GM08714 (cell line): ENCODE data around the gene PSAPL1.

Experiments used
- H3K4me3 ChIP-seq: fragments of 200-500 bp; sonication (Bioruptor generic); 2 replicates; pipeline ENCODE4 v1.5.1; 2014; ENCODE audit warnings: mild to moderate bottlenecking, low read length, inconsistent platforms
- ZNF274 ChIP-seq: IDR thresholded peaks from 2 replicates; pipeline ENCODE4 v1.6.1; 2012; ENCODE audit warnings: mild to moderate bottlenecking, low read depth, low read length

The PSAPL1 gene

GRCh38 chr4:7411896-7412553 lies 22.7 kb downstream of the PSAPL1 start:
- no peak overlapping the region for H3K4me3 ChIP-seq
- no peak for TF ChIP-seq ZNF274

- no peak for TF ChIP-seq ZNF274
- H3K4me3 ChIP-seq, result no peak overlapping the region
Measured at GRCh38 chr4:7411491-7411890, 23.2 kb downstream of the PSAPL1 start.

- no peak overlapping the region for H3K4me3 ChIP-seq
- no peak for TF ChIP-seq ZNF274
Measured at GRCh38 chr4:7410446-7410845, 24.3 kb downstream of the PSAPL1 start.

GRCh38 chr4:7408166-7408565 lies 26.6 kb downstream of the PSAPL1 start:
- no peak for TF ChIP-seq ZNF274
- no peak overlapping the region for H3K4me3 ChIP-seq

- TF ChIP-seq ZNF274, result no peak
- H3K4me3 ChIP-seq, result no peak overlapping the region
Measured at GRCh38 chr4:7403001-7403400, 31.7 kb downstream of the PSAPL1 start.

- H3K4me3 ChIP-seq, result no peak overlapping the region
- TF ChIP-seq ZNF274, result no peak
Measured at GRCh38 chr4:7402526-7402925, 32.2 kb downstream of the PSAPL1 start.

GRCh38 chr4:7400671-7401298 lies 33.9 kb downstream of the PSAPL1 start:
- H3K4me3 ChIP-seq, result no peak overlapping the region
- TF ChIP-seq ZNF274, result no peak

- H3K4me3 ChIP-seq, result no peak overlapping the region
- TF ChIP-seq ZNF274, result no peak
Measured at GRCh38 chr4:7399440-7400234, 35.1 kb downstream of the PSAPL1 start.

GRCh38 chr4:7398788-7399439 lies 35.8 kb downstream of the PSAPL1 start:
- H3K4me3 ChIP-seq, result no peak overlapping the region
- TF ChIP-seq ZNF274, result no peak

- TF ChIP-seq ZNF274, result no peak
- no peak overlapping the region for H3K4me3 ChIP-seq
Measured at GRCh38 chr4:7398104-7398423, 36.7 kb downstream of the PSAPL1 start.

GRCh38 chr4:7397206-7398103 lies 37.3 kb downstream of the PSAPL1 start:
- no peak overlapping the region for H3K4me3 ChIP-seq
- TF ChIP-seq ZNF274, result no peak

GRCh38 chr4:7396186-7396910 lies 38.4 kb downstream of the PSAPL1 start:
- TF ChIP-seq ZNF274, result no peak
- H3K4me3 ChIP-seq, result no peak overlapping the region

GRCh38 chr4:7395645-7396044 lies 39.1 kb downstream of the PSAPL1 start:
- no peak overlapping the region for H3K4me3 ChIP-seq
- no peak for TF ChIP-seq ZNF274
